Fibroblast of villous mesenchyme (primary cell): ENCODE data around the gene TECTA. TPM values are rescaled to one million over a fixed set of nuclear protein-coding genes. Genes with fewer than 3 reads are reported as not detected.

Experiments used
- DNase-seq: peaks from one replicate; pipeline ENCODE4 v3.0.0-alpha.2; 2010; ENCODE audit warnings: low read depth
- H3K4me3 ChIP-seq: 2 replicates; pipeline ENCODE4 v1.5.1; 2011; ENCODE audit warnings: low read depth, mild to moderate bottlenecking, low read length
- CTCF ChIP-seq: IDR thresholded peaks from 2 replicates; pipeline ENCODE4 v1.5.1; 2012; ENCODE audit warnings: low read depth, mild to moderate bottlenecking, low read length; ENCODE audit not compliant: insufficient read depth
- total RNA-seq: library from RNA; depleted of rRNA; stranded (reverse); fragments of >200 nt; gene quantifications from 2 replicates; pipeline ENCODE4 v1.2.3, GENCODE V29; 2012

Gene TECTA
- total RNA-seq, 1 donor, result under 0.01 TPM

DNA sequence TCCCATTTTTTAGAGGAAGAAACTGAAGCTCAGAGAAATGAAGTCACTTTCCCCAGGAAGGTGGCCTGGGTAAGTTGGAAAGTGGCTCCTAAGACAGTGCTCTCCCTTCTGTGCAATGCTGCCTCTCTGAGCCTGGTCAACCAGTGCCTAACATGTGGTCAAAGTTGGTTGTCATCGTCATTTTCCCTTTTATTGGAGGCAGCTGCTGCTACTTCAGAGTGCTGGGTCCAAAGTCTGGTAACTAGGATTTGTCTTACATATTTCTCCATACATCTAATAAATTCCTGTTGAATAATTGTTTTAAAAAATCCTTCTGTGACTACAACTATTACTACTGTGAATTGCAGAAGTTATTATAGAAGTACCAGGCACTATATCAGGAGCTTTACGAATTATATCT is 48.1 kb downstream of the TECTA start:
- H3K4me3 ChIP-seq, result no peak overlapping the region
- no peak for DNase-seq
- TF ChIP-seq CTCF, result no peak

DNA sequence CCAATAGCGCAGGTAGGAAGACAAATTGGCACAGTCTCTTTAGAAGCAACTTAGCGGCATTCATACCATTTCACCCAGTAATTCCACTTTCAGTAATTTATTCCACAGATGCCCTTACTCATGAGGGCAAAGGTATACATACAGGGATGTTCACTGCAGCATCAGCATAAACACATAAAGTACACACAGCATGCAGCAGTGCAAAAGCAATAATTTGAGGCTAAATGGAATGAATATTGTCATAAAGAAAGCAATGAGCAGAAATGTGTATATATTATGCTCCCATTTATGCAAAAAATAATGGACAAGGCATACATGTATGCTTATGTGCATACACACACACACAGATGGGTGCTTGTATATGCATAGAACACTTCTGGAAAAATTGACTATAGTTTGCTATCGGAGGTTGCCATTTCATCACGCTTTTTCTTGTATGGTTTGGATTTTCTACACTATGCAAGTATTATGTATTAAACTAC is 50.2 kb downstream of the TECTA start:
- H3K4me3 ChIP-seq, result no peak overlapping the region
- no peak for TF ChIP-seq CTCF
- DNase-seq, result no peak

DNA sequence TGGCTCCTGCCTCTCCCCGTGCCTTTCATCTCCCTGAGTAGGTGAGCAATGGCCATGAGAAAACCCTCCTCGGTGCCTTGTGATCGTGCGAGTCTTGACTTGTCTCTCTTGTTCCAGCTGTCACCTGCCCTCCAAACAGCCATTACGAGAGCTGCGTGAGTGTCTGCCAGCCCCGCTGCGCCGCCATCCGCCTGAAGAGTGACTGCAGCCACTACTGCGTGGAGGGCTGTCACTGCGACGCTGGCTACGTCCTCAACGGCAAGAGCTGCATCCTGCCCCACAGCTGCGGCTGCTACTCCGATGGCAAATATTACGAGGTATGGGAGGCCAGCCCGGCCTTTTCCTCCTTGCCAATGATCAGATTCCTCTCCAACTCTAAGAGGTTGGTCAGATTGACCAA is 51.7 kb downstream of the TECTA start:
- no peak overlapping the region for H3K4me3 ChIP-seq
- TF ChIP-seq CTCF, result no peak
- no peak for DNase-seq

- TF ChIP-seq CTCF, result no peak
- no peak for DNase-seq
- H3K4me3 ChIP-seq, result no peak overlapping the region
Measured at GRCh38 chr11:121153472-121153871, 52.4 kb downstream of the TECTA start.

DNA sequence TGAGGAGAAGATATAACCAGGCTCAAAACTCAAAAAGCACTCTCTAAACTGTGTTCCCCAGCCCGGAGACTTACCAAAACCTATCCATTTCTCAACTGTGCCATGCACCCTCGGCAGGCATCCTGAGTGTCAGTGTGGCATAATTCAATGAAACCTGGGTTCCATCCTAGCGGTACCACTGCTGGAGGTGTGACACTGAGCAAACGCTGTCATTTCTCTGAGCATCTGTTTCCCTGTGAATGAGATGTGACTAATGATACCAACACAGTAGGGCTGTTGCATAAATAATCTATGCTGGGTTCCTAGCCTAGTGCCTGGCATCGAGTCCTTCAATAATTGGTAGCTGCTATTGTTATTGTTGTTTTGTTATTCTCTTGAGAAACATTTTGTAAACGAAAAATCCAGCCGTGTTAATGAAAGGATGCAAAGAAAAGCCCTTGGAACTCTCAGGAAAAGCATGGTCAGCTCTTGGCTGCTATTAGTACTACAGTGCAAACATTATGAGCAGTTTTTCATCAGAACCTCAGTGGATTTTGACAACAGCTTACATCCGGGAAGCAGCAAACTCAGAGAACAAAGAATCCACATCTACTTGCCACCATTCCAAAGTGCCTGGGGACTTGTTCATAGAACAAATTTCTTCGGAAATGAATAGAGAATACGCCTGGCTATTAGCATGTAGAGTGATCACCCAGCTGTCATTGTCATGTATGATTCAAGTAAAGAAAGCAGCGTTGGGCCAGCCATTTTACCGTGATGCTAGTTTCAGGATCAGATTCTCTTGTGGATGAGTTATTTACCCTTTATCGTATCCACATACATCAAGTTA is 53.7 kb downstream of the TECTA start:
- DNase-seq, result no peak
- no peak for TF ChIP-seq CTCF
- no peak overlapping the region for H3K4me3 ChIP-seq

- DNase-seq, result no peak
- H3K4me3 ChIP-seq, result no peak overlapping the region
- TF ChIP-seq CTCF, result no peak
Measured at GRCh38 chr11:121157756-121158155, 56.7 kb downstream of the TECTA start.
